CD14-positive monocyte (primary cell): ENCODE measurements around the gene TLK1. TPM values are rescaled to one million over a fixed set of nuclear protein-coding genes. Genes with fewer than 3 reads are reported as not detected.
"Not testable (repeated sequence)": the region's sequence is repeated elsewhere in the genome, so short reads cannot be mapped to it uniquely, and the experiment has no call there.

Source experiments
- DNase-seq, 3 donors: peaks; one replicate each; pipeline ENCODE4 v3.0.0-alpha.2; 2011 to 2022
- H2AFZ ChIP-seq: 2 replicates; pipeline ENCODE4 v1.6.0; 2012; ENCODE audit warnings: mild to moderate bottlenecking, low read depth, low read length, inconsistent platforms; ENCODE audit not compliant: insufficient read depth, poor library complexity, severe bottlenecking
- H3K27ac ChIP-seq, 2 donors: 1 replicate in 1 of 2; 2 replicates in 1 of 2; pipeline ENCODE4 v1.5.1; 2012 to 2013; ENCODE audit warnings: low read length in 2 of 2, control low read depth in 1 of 2, inconsistent platforms in 1 of 2, low read depth in 1 of 2, mild to moderate bottlenecking in 1 of 2
- H3K27me3 ChIP-seq, 2 donors: one replicate each; pipeline versions ENCODE4 v1.6.0 to v1.6.1; 2011 to 2013; ENCODE audit warnings: low read length in 2 of 2; ENCODE audit not compliant: control insufficient read depth in 2 of 2, insufficient read depth in 2 of 2
- H3K36me3 ChIP-seq, 2 donors: replicated peaks in 1 of 2; 1 replicate in 1 of 2; 2 replicates in 1 of 2; pipeline versions ENCODE4 v1.5.1 to v1.6.1; 2012 to 2013; ENCODE audit warnings: low read length in 2 of 2, control low read depth in 1 of 2, inconsistent platforms in 1 of 2, mild to moderate bottlenecking in 1 of 2; ENCODE audit not compliant: insufficient read depth in 2 of 2, control insufficient read depth in 1 of 2
- H3K4me1 ChIP-seq, 2 donors: 1 replicate in 1 of 2; 2 replicates in 1 of 2; pipeline versions ENCODE4 v1.5.1 to v1.6.1; 2012 to 2013; ENCODE audit warnings: low read length in 2 of 2, control low read depth in 1 of 2, inconsistent platforms in 1 of 2, mild to moderate bottlenecking in 1 of 2, moderate library complexity in 1 of 2; ENCODE audit not compliant: insufficient read depth in 2 of 2, control insufficient read depth in 1 of 2
- H3K4me2 ChIP-seq: replicated peaks from 2 replicates; pipeline ENCODE3; 2012; ENCODE audit warnings: low read length, moderate library complexity, mild to moderate bottlenecking; ENCODE audit not compliant: poor library complexity, severe bottlenecking; ENCODE audit errors: extremely low read depth
- H3K4me3 ChIP-seq, 3 experiments: fragments of 200-600 bp in 1 of 3; sonication (generic) in 1 of 3; replicated peaks in 1 of 3; 1 replicate in 2 of 3; 2 replicates in 1 of 3; pipeline ENCODE4 v1.5.1; 2011 to 2013; ENCODE audit warnings: low read length in 3 of 3, mild to moderate bottlenecking in 3 of 3, control low read depth in 2 of 3, low read depth in 2 of 3, inconsistent platforms in 1 of 3, moderate library complexity in 1 of 3
- H3K79me2 ChIP-seq: 2 replicates; pipeline ENCODE4 v1.6.0; 2012; ENCODE audit warnings: mild to moderate bottlenecking, control low read depth, inconsistent platforms, low read length, moderate library complexity; ENCODE audit not compliant: insufficient read depth
- H3K9ac ChIP-seq: 2 replicates; pipeline ENCODE4 v1.6.0; 2017; ENCODE audit warnings: low read length, mild to moderate bottlenecking; ENCODE audit not compliant: insufficient read depth, poor library complexity, severe bottlenecking
- H3K9me3 ChIP-seq, 2 donors: replicated peaks in 1 of 2; 1 replicate in 1 of 2; 2 replicates in 1 of 2; pipeline versions ENCODE4 v1.5.1 to v1.6.1; 2012 to 2013; ENCODE audit warnings: low read length in 2 of 2, control low read depth in 1 of 2; ENCODE audit not compliant: control insufficient read depth in 1 of 2, insufficient read depth in 1 of 2
- H4K20me1 ChIP-seq: 2 replicates; pipeline ENCODE4 v1.6.0; 2012; ENCODE audit warnings: mild to moderate bottlenecking, low read length, control low read depth, moderate library complexity; ENCODE audit not compliant: insufficient read depth
- H3K27ac Mint-ChIP-seq, 7 donors: one replicate each; pipeline ENCODE4 v1.8.0; 2020; ENCODE audit warnings: mild to moderate bottlenecking in 7 of 7, mixed read lengths in 7 of 7, moderate library complexity in 6 of 7, inconsistent platforms in 2 of 7
- H3K27me3 Mint-ChIP-seq, 3 donors: one replicate each; pipeline ENCODE4 v1.8.0; 2021 to 2022; ENCODE audit warnings: low read depth in 3 of 3, mild to moderate bottlenecking in 3 of 3, mixed read lengths in 3 of 3, moderate library complexity in 3 of 3, inconsistent platforms in 1 of 3
- H3K36me3 Mint-ChIP-seq, 2 donors: one replicate each; pipeline ENCODE4 v1.8.0; 2020; ENCODE audit warnings: mixed read lengths in 2 of 2, inconsistent platforms in 1 of 2, mild to moderate bottlenecking in 1 of 2
- H3K4me1 Mint-ChIP-seq: one replicate; pipeline ENCODE4 v1.8.0; 2020; ENCODE audit warnings: mild to moderate bottlenecking, mixed read lengths
- H3K4me3 Mint-ChIP-seq, 2 donors: one replicate each; pipeline ENCODE4 v1.8.0; 2020; ENCODE audit warnings: mild to moderate bottlenecking in 2 of 2, mixed read lengths in 2 of 2, moderate library complexity in 1 of 2
- H3K9me3 Mint-ChIP-seq, 7 donors: one replicate each; pipeline ENCODE4 v1.8.0; 2020 to 2022; ENCODE audit warnings: mixed read lengths in 7 of 7, mild to moderate bottlenecking in 6 of 7, moderate library complexity in 6 of 7, inconsistent platforms in 2 of 7
- CTCF ChIP-seq: fragments of 200-600 bp; IDR thresholded peaks from one replicate; pipeline ENCODE4 v1.8.0; 2022; ENCODE audit warnings: antibody characterized with exemption, mild to moderate bottlenecking
- WGBS: methylation state at CpG from one replicate; pipeline ENCODE4 v1.1.5; 2013; ENCODE audit warnings: missing lambda C conversion rate; ENCODE audit not compliant: insufficient coverage; 5-methylcytosine and 5-hydroxymethylcytosine counted together
- intact Hi-C, 2 donors: fragments of 100-400 bp; cut with micrococcal nuclease; formaldehyde crosslinking; loops; one replicate each; pipeline versions ENCODE4 v1.15.0 to v1.15.1; 2023
- polyA plus RNA-seq, 3 donors: library from polyadenylated mRNA; depleted of rRNA in 1 of 3; unstranded in 2 of 3; stranded (reverse) in 1 of 3; fragments of 300-500 nt in 2 of 3; fragments of >200 nt in 1 of 3; fragmentation: Illumina TruSeq in 2 of 3; gene quantifications; 1 replicate in 2 of 3; 2 replicates in 1 of 3; pipeline ENCODE4 v1.2.3, GENCODE V29; 2012 to 2021

The TLK1 gene
- polyA plus RNA-seq, 3 donors, result 6.3 to 20.0 (median 8.6) TPM

GRCh38 chr2:171165967-171166327 is 5.3 kb upstream of the TLK1 start:
- Histone ChIP-seq H4K20me1 (no peaks in the 10 kb centered on the region), H3K9me3 (no peaks in the 10 kb centered on the region), H3K4me1 (peaks cover 12% of the 10 kb centered on the region in 2 donors), H3K27me3 (no peaks in the 10 kb centered on the region), H3K4me2 (no peak overlapping the region), H2AFZ (no peak overlapping the region), H3K36me3 (no peaks in the 10 kb centered on the region), H3K9ac (no peak overlapping the region), H3K79me2 (peaks cover 9% of the 10 kb centered on the region), H3K4me3 (no peak overlapping the region), H3K27ac (no peak overlapping the region)
- Mint-ChIP-seq H3K36me3 (no peaks in the 10 kb centered on the region), H3K9me3 (no peaks in the 10 kb centered on the region), H3K27me3 (peaks cover 0 to 3% (median 0%) of the 10 kb centered on the region in 3 donors), H3K27ac (no peak overlapping the region), H3K4me3 (no peak overlapping the region), H3K4me1 (peaks cover 28% of the 10 kb centered on the region)
- no peak for TF ChIP-seq CTCF
- DNase-seq, result no peak
- no CpG with 5 or more reads among the region's 1 CpG for WGBS
- intact Hi-C loops, result loop anchor here in 1 of 2 donors (10.0 kb wide), 1 partner anchor 269 kb away; the partner anchor contains the start of genes DCAF17 and METTL8

- DNase-seq, result no peak
- intact Hi-C loops, result loop anchor here (5.0 to 10.0 kb wide), 2 partner anchors 269 to 272 kb away; partner anchors contain the start of genes DCAF17 (in 2 of the 2) and METTL8 (in 2 of the 2)
- peaks cover 13% of the 10 kb centered on the region for H4K20me1 ChIP-seq
- H3K9me3 ChIP-seq, result no peaks in the 10 kb centered on the region
- H3K27me3 ChIP-seq, result no peaks in the 10 kb centered on the region
- H3K4me3 Mint-ChIP-seq, result no peak overlapping the region
- H3K27me3 Mint-ChIP-seq, result peaks cover 0 to 3% (median 0%) of the 10 kb centered on the region in 3 donors
- H3K4me1 ChIP-seq, result peaks cover 19 to 27% of the 10 kb centered on the region in 2 donors
- no peak overlapping the region for H3K4me3 ChIP-seq
- peaks cover 32% of the 10 kb centered on the region for H3K79me2 ChIP-seq
- no peak overlapping the region for H3K9ac ChIP-seq
- no peak overlapping the region for H3K27ac ChIP-seq
- 20% methylated on average over 1 of the region's 4 CpGs for WGBS
- H2AFZ ChIP-seq, result peak overlapping the region; percentile 14
- TF ChIP-seq CTCF, result no peak
- no peaks in the 10 kb centered on the region for H3K36me3 Mint-ChIP-seq
- H3K4me1 Mint-ChIP-seq, result peaks cover 40% of the 10 kb centered on the region
- H3K27ac Mint-ChIP-seq, result no peak overlapping the region
- H3K36me3 ChIP-seq, result no peaks in the 10 kb centered on the region
- no peaks in the 10 kb centered on the region for H3K9me3 Mint-ChIP-seq
- no peak overlapping the region for H3K4me2 ChIP-seq
Observed at GRCh38 chr2:171163261-171163660, 2.6 kb upstream of the TLK1 start.

- no CpG with 5 or more reads among the region's 9 CpGs for WGBS
- H3K36me3 Mint-ChIP-seq, H3K4me3 ChIP-seq: not testable (repeated sequence)
Observed at GRCh38 chr2:171162522-171163197, 2.0 kb upstream of the TLK1 start.

More at GRCh38 chr2:171162522-171163197, 2.0 kb upstream of the TLK1 start:
- H3K27ac ChIP-seq, DNase-seq, H3K9me3 Mint-ChIP-seq, H3K36me3 ChIP-seq, H3K4me3 Mint-ChIP-seq, H3K9ac ChIP-seq, H3K27me3 Mint-ChIP-seq, H3K27ac Mint-ChIP-seq, H3K27me3 ChIP-seq, H3K9me3 ChIP-seq, H3K4me2 ChIP-seq, H2AFZ ChIP-seq: not testable (repeated sequence)
- peaks cover 19 to 29% of the 10 kb centered on the region in 2 donors for H3K4me1 ChIP-seq
- peaks cover 45% of the 10 kb centered on the region for H3K4me1 Mint-ChIP-seq
- peaks cover 19% of the 10 kb centered on the region for H4K20me1 ChIP-seq
- H3K79me2 ChIP-seq, result peaks cover 38% of the 10 kb centered on the region
- intact Hi-C loops, result loop anchor here (5.0 to 10.0 kb wide), 2 partner anchors 270 to 272 kb away; partner anchors contain the start of genes DCAF17 (in 2 of the 2) and METTL8 (in 2 of the 2)
